ENCODE measurements around the gene SFSWAP. TPM values are rescaled to one million over a fixed set of nuclear protein-coding genes. Genes with fewer than 3 reads are reported as not detected.

SFSWAP gene
- total and polyA plus RNA-seq, 3 donors from 2014 or later, result 37.7 to 68.4 (median 62.4) TPM

DNA sequence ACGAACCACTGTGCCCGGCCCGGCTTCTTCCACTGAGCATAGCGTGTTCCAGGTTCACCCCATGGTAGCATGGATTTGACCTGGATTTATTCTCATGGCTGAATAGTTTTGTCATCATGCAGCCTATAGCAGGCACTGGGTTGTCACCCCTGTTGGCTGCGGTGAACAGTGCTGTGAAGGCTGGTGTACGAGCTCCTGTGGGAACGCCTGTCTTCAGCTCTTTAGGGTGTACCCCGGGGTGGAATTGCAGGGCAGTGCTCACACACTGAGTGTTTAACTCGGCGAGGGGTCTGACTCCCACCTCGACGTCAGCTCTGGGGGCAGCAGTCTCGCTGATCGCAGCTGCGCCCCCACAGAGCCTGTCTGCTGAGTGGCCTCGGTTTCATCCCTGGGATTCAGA, 132.6 kb downstream of the SFSWAP start:
- H3K36me3 ChIP-seq (ENCODE audit: low read depth, missing control alignments), result no peaks in the 10 kb centered on the region
- H3K4me3 ChIP-seq, result no peak overlapping the region
- no peak overlapping the region for H3K27ac ChIP-seq
- no peaks in the 10 kb centered on the region for H3K9me3 ChIP-seq
- intact Hi-C loops (cut with DNase I; ENCODE audit: low total_unique reads), result no loop called here
- H3K27me3 ChIP-seq, result no peaks in the 10 kb centered on the region
- no peak for TF ChIP-seq CTCF (IDR thresholded peaks at IDR 0.05)
- TF ChIP-seq POLR2A (IDR thresholded peaks at IDR 0.05), result no peak
- no peaks in the 10 kb centered on the region for H3K4me1 ChIP-seq
- WGBS, 2 donors, result 86 to 89% methylated on average over 15 to 16 of the region's 16 CpGs
- no peak for DNase-seq

DNA sequence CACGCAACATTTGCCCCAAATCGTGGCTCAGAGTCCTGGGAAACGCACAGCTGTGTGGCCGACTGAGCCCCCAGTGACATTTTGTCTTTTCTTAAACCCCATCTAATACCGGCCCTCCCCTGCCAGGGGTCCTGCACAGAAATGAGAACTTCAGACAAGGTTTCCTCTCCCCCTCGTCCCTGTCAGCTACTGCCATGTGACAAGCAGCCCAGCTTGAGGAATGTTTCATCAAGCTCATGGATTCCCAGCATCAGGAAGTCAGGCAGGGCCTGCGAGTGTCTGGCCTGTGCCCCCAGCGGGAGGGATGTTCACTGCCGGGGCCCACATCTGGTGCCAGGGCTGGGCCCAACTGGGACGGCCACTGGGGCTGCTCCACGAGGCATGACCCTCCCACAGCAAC, 133.2 kb downstream of the SFSWAP start:
- WGBS, 2 donors, result 87 to 90% methylated on average over 6 to 11 of the region's 11 CpGs
- Histone ChIP-seq H3K4me3 (no peak overlapping the region), H3K4me1 (no peaks in the 10 kb centered on the region), H3K36me3 (ENCODE audit: low read depth, missing control alignments) (no peaks in the 10 kb centered on the region), H3K9me3 (no peaks in the 10 kb centered on the region), H3K27ac (no peak overlapping the region), H3K27me3 (no peaks in the 10 kb centered on the region)
- DNase-seq, result no peak
- intact Hi-C loops (cut with DNase I; ENCODE audit: low total_unique reads), result no loop called here
- TF ChIP-seq CTCF (IDR thresholded peaks at IDR 0.05) (no peak), POLR2A (IDR thresholded peaks at IDR 0.05) (no peak)

- Histone ChIP-seq H3K27ac (no peak overlapping the region), H3K27me3 (no peaks in the 10 kb centered on the region), H3K9me3 (no peaks in the 10 kb centered on the region), H3K4me3 (no peak overlapping the region), H3K36me3 (ENCODE audit: low read depth, missing control alignments) (no peaks in the 10 kb centered on the region), H3K4me1 (no peaks in the 10 kb centered on the region)
- WGBS, 2 donors, result 92 to 93% methylated on average over 16 to 21 of the region's 25 CpGs
- intact Hi-C loops (cut with DNase I; ENCODE audit: low total_unique reads), result no loop called here
- no peak for DNase-seq
- TF ChIP-seq CTCF (IDR thresholded peaks at IDR 0.05) (no peak), POLR2A (IDR thresholded peaks at IDR 0.05) (no peak)
Observed at GRCh38 chr12:131844656-131845055, 133.8 kb downstream of the SFSWAP start.

GRCh38 chr12:131845121-131845520, 134.2 kb downstream of the SFSWAP start:
- no peaks in the 10 kb centered on the region for H3K4me1 ChIP-seq

More at GRCh38 chr12:131845121-131845520, 134.2 kb downstream of the SFSWAP start:
- Histone ChIP-seq H3K27ac (no peak overlapping the region), H3K36me3 (ENCODE audit: low read depth, missing control alignments) (no peaks in the 10 kb centered on the region), H3K9me3 (no peaks in the 10 kb centered on the region), H3K4me3 (no peak overlapping the region), H3K27me3 (no peaks in the 10 kb centered on the region)
- no peak for DNase-seq
- WGBS, 2 donors, result 95% methylated on average over 29 of the region's 29 CpGs; no CpG with 5 or more reads in 1 of the 2 donors
- intact Hi-C loops (cut with DNase I; ENCODE audit: low total_unique reads), result no loop called here
- TF ChIP-seq CTCF (IDR thresholded peaks at IDR 0.05) (no peak), POLR2A (IDR thresholded peaks at IDR 0.05) (no peak)

All from testis (tissue), 3 donors.